ENCODE measurements around the gene ENTREP1.
"Not testable (repeated sequence)": the region's sequence is repeated elsewhere in the genome, so short reads cannot be mapped to it uniquely, and the experiment has no call there.

ENTREP1 gene

GRCh38 chr9:69371001-69371400 is 46.0 kb downstream of the ENTREP1 start:
- no peak for DNase-seq (ENCODE audit: low read depth)

- peak; percentile 71 for DNase-seq (ENCODE audit: low read depth)
Observed at GRCh38 chr9:69376651-69377050, 51.6 kb downstream of the ENTREP1 start.

- DNase-seq (ENCODE audit: low read depth), result no peak
Observed at GRCh38 chr9:69377291-69377690, 52.3 kb downstream of the ENTREP1 start.

- no peak for DNase-seq (ENCODE audit: low read depth)
Observed at GRCh38 chr9:69377981-69378380, 53.0 kb downstream of the ENTREP1 start.

- peak; percentile 2 for DNase-seq (ENCODE audit: low read depth)
Observed at GRCh38 chr9:69379270-69379982, 54.4 kb downstream of the ENTREP1 start.

GRCh38 chr9:69380301-69380700 is 55.3 kb downstream of the ENTREP1 start:
- no peak for DNase-seq (ENCODE audit: low read depth)

- no peak for DNase-seq (ENCODE audit: low read depth)
Observed at GRCh38 chr9:69380811-69381210, 55.8 kb downstream of the ENTREP1 start.

- no peak for DNase-seq (ENCODE audit: low read depth)
Observed at GRCh38 chr9:69382135-69382534, 57.1 kb downstream of the ENTREP1 start.

- no peak for DNase-seq (ENCODE audit: low read depth)
Observed at GRCh38 chr9:69385581-69386033, 60.6 kb downstream of the ENTREP1 start.

GRCh38 chr9:69386651-69387050 is 61.6 kb downstream of the ENTREP1 start:
- no peak for DNase-seq (ENCODE audit: low read depth)

- no peak for DNase-seq (ENCODE audit: low read depth)
Observed at GRCh38 chr9:69388596-69388995, 63.6 kb downstream of the ENTREP1 start.

- DNase-seq (ENCODE audit: low read depth), result no peak
Observed at GRCh38 chr9:69389437-69389995, 64.5 kb downstream of the ENTREP1 start.

GRCh38 chr9:69391487-69391886 is 66.5 kb downstream of the ENTREP1 start:
- no peak for DNase-seq (ENCODE audit: low read depth)

- no peak for DNase-seq (ENCODE audit: low read depth)
Observed at GRCh38 chr9:69391946-69392345, 66.9 kb downstream of the ENTREP1 start.

- DNase-seq (ENCODE audit: low read depth), result no peak
Observed at GRCh38 chr9:69392826-69393225, 67.8 kb downstream of the ENTREP1 start.

GRCh38 chr9:69393425-69393824 is 68.4 kb downstream of the ENTREP1 start:
- DNase-seq (ENCODE audit: low read depth), result no peak

- DNase-seq (ENCODE audit: low read depth), result no peak
Observed at GRCh38 chr9:69395718-69396117, 70.7 kb downstream of the ENTREP1 start.

GRCh38 chr9:69396759-69397158 is 71.7 kb downstream of the ENTREP1 start:
- DNase-seq (ENCODE audit: low read depth), result no peak

- no peak for DNase-seq (ENCODE audit: low read depth)
Observed at GRCh38 chr9:69397384-69398214, 72.6 kb downstream of the ENTREP1 start.

- DNase-seq (ENCODE audit: low read depth), result no peak
Observed at GRCh38 chr9:69400470-69400869, 75.5 kb downstream of the ENTREP1 start.

GRCh38 chr9:69409936-69410335 is 84.9 kb downstream of the ENTREP1 start:
- not testable (repeated sequence) for DNase-seq (ENCODE audit: low read depth)

- no peak for DNase-seq (ENCODE audit: low read depth)
Observed at GRCh38 chr9:69411246-69411645, 86.2 kb downstream of the ENTREP1 start.

All from fibroblast of the conjunctiva (primary cell).